Measurements from ENCODE around the gene ACACB.

ACACB gene

DNA sequence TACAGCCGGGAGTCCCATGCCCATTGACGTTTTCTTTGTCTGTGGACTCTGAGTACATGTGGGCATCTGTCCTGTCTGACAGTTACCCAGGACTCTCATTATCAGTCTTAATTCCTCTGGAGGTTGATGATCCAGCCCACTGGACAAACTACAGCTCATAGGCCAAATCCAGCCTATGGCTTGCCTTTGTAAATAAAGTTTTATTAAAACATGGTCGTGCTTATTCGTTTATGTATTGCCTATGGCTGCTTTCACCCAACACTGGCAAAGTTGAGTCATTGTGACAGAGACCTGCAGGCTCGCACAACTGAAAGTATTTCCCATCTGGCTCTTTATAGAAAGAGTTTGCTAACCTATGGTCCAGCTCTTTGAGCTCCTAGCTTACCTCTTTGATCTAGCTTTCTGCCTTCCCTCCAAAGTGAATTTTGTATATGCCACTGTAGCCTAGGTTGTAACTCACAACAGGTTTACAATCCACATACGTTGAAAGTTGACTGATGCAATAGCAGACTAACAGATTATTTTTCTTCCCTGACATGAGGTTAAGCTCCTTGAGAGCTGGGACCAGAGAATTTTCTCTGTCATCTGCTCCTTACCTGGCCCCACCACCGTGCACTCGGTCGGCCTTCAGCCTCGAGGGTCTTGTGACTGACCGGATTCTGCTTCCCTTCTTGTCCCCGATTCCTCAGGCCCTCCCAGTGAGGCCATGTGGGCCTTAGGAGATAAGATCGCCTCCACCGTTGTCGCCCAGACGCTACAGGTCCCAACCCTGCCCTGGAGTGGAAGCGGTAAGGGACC is 57.3 kb downstream of the ACACB start:
- no peak for DNase-seq (ENCODE audit: low read depth in 2 of 2)

DNA sequence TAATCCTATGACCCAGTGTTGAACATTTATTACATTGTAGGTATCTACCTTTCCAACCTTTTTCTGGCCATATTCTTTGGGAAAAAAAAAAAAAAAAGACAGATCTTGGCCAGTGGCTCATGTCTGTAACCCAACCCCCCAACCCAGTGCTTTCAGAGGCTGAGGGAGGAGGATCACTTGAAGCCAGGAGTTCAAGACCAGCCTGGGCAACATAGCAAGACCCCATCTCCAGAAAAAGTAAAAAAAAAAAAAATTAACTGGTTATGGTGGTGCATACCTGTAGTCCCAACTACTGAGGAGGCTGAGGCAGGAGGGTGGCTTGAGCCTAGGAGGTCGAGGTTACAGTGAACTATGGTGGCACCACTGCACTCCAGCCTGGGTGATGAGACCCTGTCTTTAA is 58.1 kb downstream of the ACACB start:
- no peak for DNase-seq (ENCODE audit: low read depth in 2 of 2)

DNA sequence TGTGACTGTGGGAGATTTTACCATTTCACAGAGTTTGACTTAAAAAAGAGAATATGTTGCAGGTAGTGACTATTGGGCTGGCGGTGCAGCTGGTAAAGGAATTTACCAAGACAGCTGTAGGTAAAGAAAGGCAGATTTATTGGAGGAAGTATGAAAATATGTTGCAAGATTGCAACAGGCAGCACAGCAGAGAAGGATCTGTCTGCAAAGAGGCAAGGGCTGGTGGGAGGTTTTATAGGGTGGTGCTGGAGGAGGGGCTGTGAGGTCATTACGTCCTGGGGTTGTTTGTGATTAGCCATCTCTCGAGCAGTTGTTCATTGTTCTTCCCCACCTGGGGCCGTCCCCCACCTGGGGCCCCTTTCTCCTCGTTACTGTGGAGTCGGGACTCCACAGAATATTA is 62.1 kb downstream of the ACACB start:
- no peak for DNase-seq (ENCODE audit: low read depth in 2 of 2)

DNA sequence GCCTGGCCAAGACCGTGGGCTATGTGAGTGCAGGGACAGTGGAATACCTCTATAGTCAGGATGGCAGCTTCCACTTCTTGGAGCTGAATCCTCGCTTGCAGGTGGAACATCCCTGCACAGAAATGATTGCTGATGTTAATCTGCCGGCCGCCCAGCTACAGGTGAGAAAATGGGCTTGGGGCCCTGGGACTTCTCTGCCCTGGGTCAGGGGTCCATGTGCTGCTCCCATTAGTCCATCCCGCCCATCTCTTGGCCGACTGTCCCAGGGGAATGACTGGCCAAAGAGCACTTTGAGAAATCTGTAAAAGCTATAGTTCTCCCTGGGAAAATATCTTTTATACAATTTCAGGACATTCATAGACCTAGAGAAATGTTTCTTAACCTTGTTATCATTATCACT is 63.5 kb downstream of the ACACB start:
- DNase-seq (ENCODE audit: low read depth in 2 of 2): no peak

DNA sequence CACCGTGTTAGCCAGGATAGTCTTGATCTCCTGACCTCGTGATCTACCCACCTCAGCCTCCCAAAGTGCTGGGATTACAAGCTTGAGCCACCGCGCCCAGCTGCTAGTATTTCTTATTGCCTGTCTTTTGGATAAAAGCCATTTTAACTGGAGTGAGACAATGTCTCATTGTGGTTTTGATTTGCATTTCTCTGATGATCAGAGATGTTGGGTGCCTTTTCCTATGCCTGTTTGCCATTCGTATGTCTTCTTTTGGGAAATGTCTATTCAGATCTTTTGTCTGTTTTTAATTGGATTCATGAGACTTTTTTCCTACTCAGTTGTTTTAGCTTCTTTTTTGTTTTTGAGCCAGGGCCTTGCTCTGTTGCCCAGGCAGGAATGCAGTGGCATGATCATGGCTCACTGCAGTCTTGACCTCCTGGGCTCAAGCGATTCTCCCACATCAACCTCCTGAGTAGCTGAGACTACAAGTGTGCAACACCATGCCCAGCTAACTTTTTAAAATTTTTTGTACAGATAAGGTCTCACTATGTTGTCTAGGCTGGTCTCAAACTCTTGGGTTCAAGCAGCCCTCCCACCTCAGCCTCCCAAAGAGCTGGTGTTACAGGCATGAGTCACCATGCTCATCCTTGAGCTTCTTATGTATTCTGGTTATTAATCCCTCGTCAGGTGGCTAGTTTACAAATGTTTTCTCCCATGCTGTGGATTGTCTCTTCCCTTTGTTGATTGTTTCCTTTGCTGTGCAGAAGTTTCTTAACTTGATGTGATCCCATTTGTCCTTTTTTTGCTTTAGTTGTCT is 65.9 kb downstream of the ACACB start:
- no peak for DNase-seq (ENCODE audit: low read depth in 2 of 2)

DNA sequence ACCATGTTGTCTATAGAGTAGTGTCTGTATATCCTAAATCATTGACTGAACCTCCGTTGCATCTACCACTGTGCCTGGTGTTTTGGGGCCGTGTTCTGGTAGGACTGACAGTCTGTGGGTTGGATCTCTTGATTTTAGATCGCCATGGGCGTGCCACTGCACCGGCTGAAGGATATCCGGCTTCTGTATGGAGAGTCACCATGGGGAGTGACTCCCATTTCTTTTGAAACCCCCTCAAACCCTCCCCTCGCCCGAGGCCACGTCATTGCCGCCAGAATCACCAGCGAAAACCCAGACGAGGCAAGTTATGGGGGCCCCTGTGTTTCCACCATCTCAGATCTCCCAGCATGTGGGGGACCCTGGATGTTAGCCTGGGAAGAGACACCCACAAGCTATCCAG is 69.1 kb downstream of the ACACB start:
- no peak for DNase-seq (ENCODE audit: low read depth in 2 of 2)

DNA sequence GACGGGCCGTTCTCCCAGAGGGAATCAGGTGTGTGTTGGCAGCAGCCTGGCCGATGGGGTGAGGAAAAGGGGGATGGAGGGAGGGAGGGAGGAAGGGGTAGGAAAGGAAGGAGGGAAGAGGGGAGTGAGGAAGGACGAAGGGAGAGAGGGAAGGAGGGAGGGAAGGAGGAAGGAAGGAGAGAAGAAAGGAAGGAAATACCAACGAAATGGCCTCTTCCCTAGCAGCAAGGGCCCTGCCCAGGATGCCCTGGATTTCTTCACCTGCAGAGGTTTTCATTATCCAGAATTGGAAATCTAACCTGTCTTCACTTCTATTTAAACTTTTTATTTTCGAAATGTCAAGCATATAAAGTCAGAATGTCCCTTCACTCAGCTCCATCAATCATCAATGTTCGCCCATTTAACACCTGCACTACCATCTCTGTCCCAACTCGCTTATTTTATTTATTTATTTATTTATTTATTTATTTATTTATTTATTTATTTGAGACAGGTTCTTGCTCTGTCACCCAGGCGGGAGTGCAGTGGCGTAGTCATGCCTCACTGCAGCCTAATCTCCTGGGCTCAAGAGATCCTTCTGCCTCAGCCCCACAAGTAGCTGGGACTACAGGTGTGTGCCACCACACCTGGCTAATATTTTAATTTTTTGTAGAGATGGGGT is 70.7 kb downstream of the ACACB start:
- DNase-seq (ENCODE audit: low read depth in 2 of 2): no peak

DNA sequence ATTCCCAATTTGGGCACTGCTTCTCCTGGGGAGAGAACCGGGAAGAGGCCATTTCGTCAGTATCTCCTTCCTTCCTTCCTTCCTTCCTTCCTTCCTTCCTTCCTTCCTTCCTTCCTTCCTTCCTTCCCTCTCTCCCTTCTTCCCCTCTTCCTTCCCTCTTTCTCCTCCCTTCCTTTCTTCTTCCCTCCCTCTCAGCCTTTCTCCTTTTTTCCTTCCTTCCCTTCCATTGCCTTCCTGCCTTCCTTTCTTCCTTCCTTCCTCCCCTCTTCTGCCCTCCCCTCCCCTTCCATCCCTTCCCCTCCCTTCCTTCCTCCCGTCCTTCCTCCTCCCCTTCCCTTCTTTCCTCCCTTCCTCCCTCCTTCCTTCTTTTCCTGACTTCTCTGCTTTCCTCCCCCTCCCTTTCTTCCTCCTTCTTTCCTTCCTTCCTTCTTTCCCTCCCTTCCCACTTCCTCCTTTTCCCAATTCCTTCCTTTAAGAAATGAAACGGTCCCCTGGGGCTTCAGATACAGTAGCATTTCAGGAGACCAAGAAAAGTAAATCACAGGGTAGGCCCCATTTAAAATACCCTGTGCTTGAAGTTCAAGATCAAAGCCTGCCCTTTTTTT is 71.8 kb downstream of the ACACB start:
- DNase-seq (ENCODE audit: low read depth in 2 of 2): no peak

DNA sequence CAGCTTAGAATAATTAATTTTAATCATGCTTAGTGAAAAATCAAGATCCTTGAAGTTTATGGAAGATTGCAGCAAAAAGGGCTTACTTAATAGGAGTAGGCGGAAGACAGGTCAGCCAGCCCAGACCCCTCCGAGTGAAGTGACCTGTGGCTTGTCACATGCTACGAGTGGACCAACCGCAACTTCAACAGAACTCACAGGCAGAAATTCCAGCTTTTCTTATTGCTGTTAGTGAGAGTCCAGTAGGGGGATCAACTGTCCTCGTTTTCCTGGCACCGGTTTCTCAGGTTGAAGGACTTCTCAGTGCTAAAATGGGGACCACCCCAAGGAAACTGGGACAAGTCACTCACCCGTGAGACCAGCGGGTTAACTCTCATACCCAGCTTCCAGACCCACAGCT is 72.9 kb downstream of the ACACB start:
- no peak for DNase-seq (ENCODE audit: low read depth in 2 of 2)

DNA sequence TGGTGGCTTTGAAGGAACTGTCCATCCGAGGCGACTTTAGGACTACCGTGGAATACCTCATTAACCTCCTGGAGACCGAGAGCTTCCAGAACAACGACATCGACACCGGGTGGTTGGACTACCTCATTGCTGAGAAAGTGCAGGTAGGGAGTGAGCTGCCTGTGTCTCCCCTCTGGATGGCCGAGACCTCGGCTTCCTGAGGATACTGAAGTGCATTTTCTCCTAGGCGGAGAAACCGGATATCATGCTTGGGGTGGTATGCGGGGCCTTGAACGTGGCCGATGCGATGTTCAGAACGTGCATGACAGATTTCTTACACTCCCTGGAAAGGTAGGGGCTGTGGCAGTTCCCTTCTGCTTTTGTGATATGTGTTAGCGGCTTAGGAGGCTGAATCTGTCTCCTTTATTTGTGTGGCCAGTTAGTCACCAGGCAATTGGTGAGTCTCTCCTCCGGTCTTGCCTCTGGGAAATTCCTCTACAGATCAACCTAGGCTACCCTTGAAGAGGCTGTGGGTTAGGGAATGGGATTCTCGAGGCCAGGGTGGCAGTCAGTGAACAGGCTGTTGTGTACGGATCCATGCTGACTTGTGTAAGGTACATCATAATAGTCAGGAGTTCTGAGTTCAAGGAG is 75.3 kb downstream of the ACACB start:
- DNase-seq (ENCODE audit: low read depth in 2 of 2): no peak

DNA sequence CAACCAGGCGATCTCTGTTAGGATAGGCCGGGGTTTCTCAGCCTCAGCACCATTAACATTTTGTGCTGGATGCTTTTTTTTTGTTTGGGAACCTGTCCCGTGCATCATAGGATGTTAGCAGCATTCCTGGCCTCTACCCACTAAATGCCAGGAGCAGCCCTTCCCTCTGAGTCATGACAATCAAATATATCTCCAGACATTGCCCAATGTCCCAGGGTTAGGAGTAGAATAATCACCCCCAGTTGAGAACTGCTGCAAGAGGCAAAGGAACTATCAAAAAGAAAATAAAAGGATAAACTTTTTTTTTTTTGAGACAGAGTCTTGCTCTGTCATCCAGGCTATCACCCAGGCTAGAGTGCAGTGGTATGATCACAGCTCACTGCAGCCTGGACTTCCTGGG is 76.0 kb downstream of the ACACB start:
- peak in 1 of 2 experiments; percentile 9 for DNase-seq (ENCODE audit: low read depth in 2 of 2)

DNA sequence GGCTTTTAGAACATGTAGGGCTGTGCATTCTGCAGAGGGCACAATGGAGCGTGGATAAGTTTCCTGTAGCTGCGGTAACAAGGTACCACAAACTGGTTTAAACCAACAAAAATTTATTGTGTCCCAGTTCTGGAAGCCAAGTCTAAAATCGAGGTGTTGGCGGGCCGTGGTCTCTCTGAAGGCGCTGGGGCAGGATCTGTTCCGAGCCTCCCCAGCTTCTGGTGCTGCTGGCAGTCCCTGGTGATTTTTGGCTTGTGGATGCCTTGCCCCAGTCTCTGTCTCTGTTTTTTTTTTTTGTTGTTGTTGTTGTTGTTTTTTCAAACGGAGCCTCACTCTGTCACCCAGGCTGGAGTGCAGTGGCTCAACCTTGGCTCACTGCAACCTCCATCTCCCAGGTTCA is 77.5 kb downstream of the ACACB start:
- DNase-seq (ENCODE audit: low read depth in 2 of 2): no peak

DNA sequence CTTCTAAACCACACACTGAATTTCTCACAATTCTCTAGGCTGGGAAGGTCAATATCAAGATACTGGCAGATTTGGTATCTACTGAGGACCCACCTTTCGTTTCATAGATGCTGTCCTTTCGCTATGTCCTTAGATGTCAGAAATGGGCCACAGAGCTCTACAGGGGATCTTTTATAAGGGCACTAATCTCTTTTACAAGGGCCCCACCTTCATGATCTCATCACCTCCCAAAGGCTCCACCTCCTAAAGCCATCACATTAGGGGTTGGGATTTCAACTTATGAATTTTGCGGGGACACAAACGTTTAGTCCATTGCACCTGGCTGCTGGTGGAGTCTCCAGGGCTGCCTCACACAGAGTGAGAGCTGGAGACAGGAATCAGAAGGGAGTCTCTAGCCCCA is 79.9 kb downstream of the ACACB start:
- DNase-seq (ENCODE audit: low read depth in 2 of 2): no peak

DNA sequence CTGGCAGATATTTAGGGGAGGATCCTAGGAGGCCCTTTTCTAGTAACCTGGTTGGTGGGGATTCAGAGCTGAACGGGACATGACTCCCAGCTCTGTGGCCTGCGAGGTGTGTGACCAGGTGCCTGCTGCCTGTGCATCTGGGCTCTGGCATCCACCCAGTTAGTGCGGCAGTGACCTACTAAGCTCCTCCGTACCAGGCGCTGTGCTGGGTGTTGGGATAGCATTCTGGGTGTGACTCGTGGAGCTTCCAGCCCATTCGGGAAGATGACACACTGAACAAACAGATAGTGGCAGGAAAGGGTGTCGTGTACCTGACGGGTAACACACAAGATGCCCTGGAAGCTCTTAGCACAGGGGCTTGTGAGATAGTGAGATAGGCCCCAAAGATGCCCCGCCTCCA is 80.9 kb downstream of the ACACB start:
- DNase-seq (ENCODE audit: low read depth in 2 of 2): no peak

DNA sequence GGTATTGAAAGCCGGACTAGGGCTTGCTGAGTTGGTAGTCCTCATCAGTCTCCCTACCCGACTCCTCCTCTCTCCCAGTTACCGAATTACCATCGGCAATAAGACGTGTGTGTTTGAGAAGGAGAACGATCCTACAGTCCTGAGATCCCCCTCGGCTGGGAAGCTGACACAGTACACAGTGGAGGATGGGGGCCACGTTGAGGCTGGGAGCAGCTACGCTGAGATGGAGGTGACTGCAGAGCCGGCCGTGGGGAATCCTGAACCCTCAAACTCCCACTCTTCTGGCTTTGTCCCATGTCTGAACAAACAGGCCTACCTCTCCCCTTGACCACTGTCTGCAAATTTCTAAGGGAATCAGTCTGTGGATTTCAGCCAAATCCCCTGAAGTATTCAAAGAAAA is 82.9 kb downstream of the ACACB start:
- no peak for DNase-seq (ENCODE audit: low read depth in 2 of 2)

DNA sequence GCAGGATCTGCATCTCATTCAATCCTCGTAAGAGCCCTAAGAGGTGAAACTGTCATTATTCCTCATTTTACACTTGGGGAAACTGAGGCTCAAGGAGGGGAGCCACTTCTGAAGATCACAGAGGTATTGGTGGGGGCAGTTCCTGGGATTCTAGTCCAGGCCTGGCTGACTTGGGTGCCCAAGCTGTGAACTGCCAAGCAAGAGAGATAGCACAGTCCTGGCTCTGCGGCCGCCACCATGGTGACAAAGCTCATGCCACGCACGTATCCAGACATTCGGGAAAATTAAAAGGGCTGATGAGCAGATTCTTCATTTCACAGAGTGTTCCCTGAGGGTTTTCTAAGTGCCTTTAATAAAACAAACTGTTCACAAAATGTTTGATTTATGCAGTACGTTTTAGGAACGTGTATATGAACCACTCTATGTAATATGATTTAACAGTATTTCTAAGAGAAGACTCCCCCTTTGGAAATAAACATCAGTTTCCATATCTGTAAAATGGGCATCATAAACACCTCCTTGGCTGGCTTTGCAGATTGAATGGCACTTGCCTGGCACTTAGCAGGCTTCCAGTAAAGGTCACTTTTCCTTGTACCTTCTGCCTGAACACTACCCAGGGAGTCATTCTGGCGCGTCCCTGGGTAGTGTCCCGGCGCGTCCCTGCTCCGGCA is 84.6 kb downstream of the ACACB start:
- no peak for DNase-seq (ENCODE audit: low read depth in 2 of 2)

DNA sequence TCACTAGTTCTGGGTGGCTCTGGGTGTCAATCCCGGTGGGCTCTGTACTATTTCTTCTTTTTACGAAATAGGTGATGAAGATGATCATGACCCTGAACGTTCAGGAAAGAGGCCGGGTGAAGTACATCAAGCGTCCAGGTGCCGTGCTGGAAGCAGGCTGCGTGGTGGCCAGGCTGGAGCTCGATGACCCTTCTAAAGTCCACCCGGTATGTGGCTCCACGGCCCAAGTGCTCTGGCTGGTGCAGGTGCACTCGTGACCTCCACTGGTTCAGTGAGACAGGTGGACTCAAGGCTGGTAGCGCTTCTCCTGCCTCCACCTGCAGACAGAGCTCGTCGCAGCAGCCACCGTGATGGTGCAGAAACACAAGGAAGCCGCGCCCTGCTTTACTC is 85.1 kb downstream of the ACACB start:
- no peak for DNase-seq (ENCODE audit: low read depth in 2 of 2)

DNA sequence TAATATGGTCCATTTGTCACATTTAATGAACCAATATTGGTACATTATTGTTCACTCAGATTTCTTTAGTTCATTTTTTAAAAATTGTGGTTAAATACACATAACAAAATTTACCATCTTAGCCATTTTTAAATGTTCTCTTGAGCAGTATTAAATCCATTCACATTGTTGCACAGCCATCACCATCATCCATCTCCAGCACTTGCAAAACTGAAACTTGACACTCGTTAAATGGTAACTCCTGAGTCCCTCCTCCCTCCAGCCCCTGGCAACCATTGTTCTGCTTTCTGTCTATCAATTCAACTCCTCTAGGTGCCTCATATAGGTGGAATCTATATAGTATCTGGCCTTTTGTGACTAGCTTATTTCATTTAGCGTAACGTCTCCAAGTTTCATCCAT is 86.4 kb downstream of the ACACB start:
- no peak for DNase-seq (ENCODE audit: low read depth in 2 of 2)

DNA sequence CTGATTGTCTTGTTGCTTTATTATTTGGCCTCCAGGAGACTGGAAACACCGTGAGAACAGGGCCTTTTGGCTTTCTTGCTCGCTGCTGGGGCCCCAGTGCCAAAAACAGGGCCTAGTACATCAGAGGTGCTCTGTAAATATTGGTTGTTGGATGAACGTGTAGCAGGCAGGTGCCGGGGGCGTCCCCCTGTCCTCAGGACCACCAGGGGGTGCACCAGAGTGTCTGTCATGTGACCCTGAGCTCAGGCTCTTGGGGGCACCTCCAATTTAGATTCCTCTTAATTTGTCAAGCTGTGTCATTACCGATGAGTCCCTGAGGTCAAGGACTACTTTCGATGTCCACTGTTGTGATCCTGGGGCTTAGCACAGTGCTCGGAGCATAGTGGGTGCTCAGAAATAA is 87.1 kb downstream of the ACACB start:
- DNase-seq (ENCODE audit: low read depth in 2 of 2): no peak

DNA sequence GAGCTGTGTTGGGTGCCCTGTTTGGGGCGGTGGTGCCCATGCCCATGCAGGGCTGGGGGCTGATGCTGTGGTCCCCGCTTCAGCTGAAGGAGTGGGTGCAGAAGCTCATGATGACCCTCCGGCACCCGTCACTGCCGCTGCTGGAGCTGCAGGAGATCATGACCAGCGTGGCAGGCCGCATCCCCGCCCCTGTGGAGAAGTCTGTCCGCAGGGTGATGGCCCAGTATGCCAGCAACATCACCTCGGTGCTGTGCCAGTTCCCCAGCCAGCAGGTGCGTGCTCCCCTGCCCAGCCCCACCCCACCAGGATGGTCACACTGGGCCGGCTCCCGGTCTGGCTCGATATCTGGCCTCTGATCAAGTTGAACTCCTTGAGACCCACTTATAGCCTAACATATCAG is 92.7 kb downstream of the ACACB start:
- no peak for DNase-seq (ENCODE audit: low read depth in 2 of 2)

DNA sequence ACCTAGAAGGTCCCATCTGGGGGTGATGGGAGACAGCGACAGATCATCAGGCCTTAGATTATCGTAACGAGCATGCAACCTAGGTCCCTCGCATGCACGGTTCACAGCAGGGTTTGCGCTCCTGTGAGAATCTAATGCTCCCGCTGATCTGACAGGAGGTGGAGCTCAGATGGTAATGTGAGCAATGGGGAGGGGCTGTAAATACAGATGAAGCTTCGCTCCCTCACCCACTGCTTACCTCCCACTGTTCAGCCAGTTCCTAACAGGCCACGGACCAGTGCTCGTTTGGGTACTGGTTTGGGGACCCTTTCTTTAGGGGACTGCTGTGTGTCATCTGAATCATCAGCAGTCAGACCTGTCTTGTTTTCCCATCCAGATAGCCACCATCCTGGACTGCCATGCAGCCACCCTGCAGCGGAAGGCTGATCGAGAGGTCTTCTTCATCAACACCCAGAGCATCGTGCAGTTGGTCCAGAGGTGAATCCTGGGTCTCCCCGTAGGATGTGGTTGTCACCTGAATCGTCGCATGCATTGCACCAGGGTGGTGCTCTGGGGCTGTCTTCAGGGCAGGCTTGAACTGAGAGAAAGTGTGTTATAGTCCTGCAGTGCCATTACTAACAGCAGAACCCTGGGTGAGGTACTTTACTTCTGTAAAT is 96.2 kb downstream of the ACACB start:
- DNase-seq (ENCODE audit: low read depth in 2 of 2): no peak

All from fibroblast of skin of left biceps (primary cell).